ENCODE results near the gene TTC21B.

GRCh38 chr2:165933211-165933910 lies 20.2 kb downstream of the TTC21B start:
- TF ChIP-seq FOXK2 (IDR thresholded peaks at IDR 0.05), result no peak
- TF ChIP-seq ZNF592 (IDR thresholded peaks at IDR 0.05), result no peak
- no peak for TF ChIP-seq ZBED1 (IDR thresholded peaks at IDR 0.05; ENCODE audit: borderline replicate concordance)
- TF ChIP-seq CTCF (IDR thresholded peaks at IDR 0.05 in 2 of 3, conservative IDR thresholded peaks at IDR 0.05 in 1 of 3; ENCODE audit: control insufficient read depth in 2 of 3, extremely low read depth in 1 of 3, insufficient read depth in 1 of 3, low read depth in 3 of 3, low read length in 3 of 3), result no peak
- no peak for TF ChIP-seq HSF1 (IDR thresholded peaks at IDR 0.05; ENCODE audit: low read depth, low read length)
- TF ChIP-seq YBX1 (IDR thresholded peaks at IDR 0.05), result no peak
- no peak for TF ChIP-seq CREB1 (IDR thresholded peaks at IDR 0.05; ENCODE audit: low read depth)
- no peak for TF ChIP-seq POLR2AphosphoS5 (IDR thresholded peaks at IDR 0.05; ENCODE audit: low read length)
- no peak for TF ChIP-seq E4F1 (IDR thresholded peaks at IDR 0.05; ENCODE audit: borderline replicate concordance, partially characterized antibody)
- no peak for TF ChIP-seq SIX5 (IDR thresholded peaks at IDR 0.05; ENCODE audit: low read depth, low read length, severe bottlenecking)
- TF ChIP-seq NFXL1 (IDR thresholded peaks at IDR 0.05; ENCODE audit: borderline replicate concordance), result no peak
- TF ChIP-seq EZH2 (IDR thresholded peaks at IDR 0.05; ENCODE audit: borderline replicate concordance, control insufficient read depth, low read depth, low read length), result no peak
- no peak for TF ChIP-seq USF1 (IDR thresholded peaks at IDR 0.05; ENCODE audit: borderline replicate concordance, extremely low read length, insufficient read depth, low read depth, low read length)

Measured in GM12878 (cell line).